ENCODE measurements around the gene BAHCC1.

Gene BAHCC1

DNA sequence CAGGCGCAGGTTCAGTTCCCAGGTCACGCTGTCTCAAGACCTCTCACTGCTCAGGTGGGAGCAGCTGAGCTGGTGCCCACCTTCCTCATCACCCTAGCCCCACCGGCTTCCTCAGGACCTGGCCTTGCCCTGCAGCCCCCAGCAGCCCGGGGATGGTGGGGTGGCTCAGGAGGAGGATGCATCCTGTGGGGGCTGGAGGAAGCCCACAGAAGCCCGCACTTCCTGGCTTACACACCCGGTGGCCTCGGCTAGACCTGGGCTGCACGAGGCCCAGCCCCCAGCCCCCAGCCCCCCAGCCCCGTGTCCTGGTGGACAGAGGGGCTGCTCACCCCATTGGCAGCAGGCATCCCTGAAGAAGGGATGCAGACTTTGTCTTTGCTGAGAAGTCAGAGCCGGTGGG lies 43.4 kb downstream of the BAHCC1 start:
- H3K27me3 ChIP-seq (ENCODE audit: insufficient read depth, insufficient read length), result no peaks in the 10 kb centered on the region
- H3K9ac ChIP-seq (ENCODE audit: insufficient read length, low read depth), result no peak overlapping the region
- H3K4me1 ChIP-seq (ENCODE audit: insufficient read depth, insufficient read length), result peaks cover 37% of the 10 kb centered on the region
- TF ChIP-seq ZNF274 (IDR thresholded peaks at IDR 0.05; ENCODE audit: low read depth, low read length), result no peak
- TF ChIP-seq SUZ12 (IDR thresholded peaks at IDR 0.05; ENCODE audit: extremely low read depth, insufficient read depth, insufficient read length), result no peak
- TF ChIP-seq YY1 (IDR thresholded peaks at IDR 0.05; ENCODE audit: insufficient read depth, insufficient read length), result no peak
- no peak for DNase-seq (ENCODE audit: low read depth, low spot score)
- peaks cover 2% of the 10 kb centered on the region for H3K36me3 ChIP-seq (ENCODE audit: insufficient read depth, insufficient read length, low read length)
- H3K4me3 ChIP-seq (ENCODE audit: insufficient read length, low read depth), result no peak overlapping the region
- H3K9me3 ChIP-seq (ENCODE audit: insufficient read depth, low read length), result no peaks in the 10 kb centered on the region

DNA sequence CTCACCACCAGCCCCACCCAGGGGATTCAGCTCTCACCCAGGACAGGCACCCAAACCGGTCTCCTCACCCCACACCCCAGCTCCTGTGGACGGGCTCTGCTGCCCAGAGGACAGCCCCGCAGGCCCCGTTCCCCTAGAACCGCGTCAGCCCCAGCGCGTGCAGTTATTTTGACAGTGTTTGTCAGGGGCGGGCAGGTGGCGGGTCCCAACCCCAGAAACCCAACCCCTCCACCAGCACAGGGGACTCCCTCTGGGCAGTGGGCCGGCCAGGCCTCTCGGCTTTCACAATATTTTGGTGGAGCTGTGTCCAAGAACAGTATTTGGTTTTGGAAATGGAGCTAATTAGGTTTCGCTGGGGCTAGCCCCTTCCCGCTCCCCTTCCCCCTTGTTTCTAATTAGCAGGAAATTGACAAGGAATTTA lies 44.8 kb downstream of the BAHCC1 start:
- Histone ChIP-seq H3K9ac (ENCODE audit: insufficient read length, low read depth) (no peak overlapping the region), H3K9me3 (ENCODE audit: insufficient read depth, low read length) (no peaks in the 10 kb centered on the region), H3K36me3 (ENCODE audit: insufficient read depth, insufficient read length, low read length) (peaks cover 2% of the 10 kb centered on the region), H3K4me1 (ENCODE audit: insufficient read depth, insufficient read length) (peaks cover 32% of the 10 kb centered on the region), H3K27me3 (ENCODE audit: insufficient read depth, insufficient read length) (no peaks in the 10 kb centered on the region), H3K4me3 (ENCODE audit: insufficient read length, low read depth) (no peak overlapping the region)
- TF ChIP-seq ZNF274 (IDR thresholded peaks at IDR 0.05; ENCODE audit: low read depth, low read length) (no peak), SUZ12 (IDR thresholded peaks at IDR 0.05; ENCODE audit: extremely low read depth, insufficient read depth, insufficient read length) (no peak), YY1 (IDR thresholded peaks at IDR 0.05; ENCODE audit: insufficient read depth, insufficient read length) (no peak)
- DNase-seq (ENCODE audit: low read depth, low spot score), result no peak

DNA sequence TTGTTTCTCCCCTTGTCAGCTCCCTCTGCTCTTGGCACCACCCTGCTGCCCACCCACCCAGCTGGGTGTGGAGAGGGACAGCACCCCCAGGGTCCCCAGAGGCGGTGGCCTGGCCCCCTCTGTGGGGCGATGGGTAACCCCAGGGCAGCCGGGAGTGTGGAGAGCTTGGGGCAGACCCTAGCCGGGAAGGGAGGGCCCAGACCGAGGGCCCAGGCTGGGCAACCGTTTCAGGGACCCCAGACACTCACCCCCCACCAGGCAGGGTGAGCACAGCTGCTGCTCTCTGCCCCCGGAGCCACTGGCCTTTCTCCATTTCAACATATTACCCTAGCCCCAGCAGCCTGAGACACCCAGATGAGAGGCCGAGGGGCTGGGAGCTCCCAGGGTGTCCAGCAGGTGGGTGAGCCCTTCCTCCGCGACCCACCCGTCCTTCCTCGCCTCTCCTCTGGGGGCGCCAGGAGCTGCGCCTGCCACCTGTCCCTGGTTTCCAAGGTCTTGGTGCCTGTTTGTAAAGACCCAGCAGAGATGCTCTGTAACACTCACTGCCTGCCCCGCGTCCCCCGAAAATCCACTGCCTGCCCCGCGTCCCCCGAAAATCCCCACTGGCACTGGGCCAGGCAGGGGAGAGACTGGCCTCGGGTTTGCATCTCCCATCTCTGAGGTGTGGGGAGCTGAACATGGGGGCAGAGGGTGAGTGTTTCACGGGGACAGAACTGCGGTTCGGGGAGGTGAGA lies 45.4 kb downstream of the BAHCC1 start:
- Histone ChIP-seq H3K4me1 (ENCODE audit: insufficient read depth, insufficient read length) (peaks cover 28% of the 10 kb centered on the region), H3K4me3 (ENCODE audit: insufficient read length, low read depth) (no peak overlapping the region), H3K9ac (ENCODE audit: insufficient read length, low read depth) (no peak overlapping the region), H3K27me3 (ENCODE audit: insufficient read depth, insufficient read length) (no peaks in the 10 kb centered on the region), H3K9me3 (ENCODE audit: insufficient read depth, low read length) (no peaks in the 10 kb centered on the region), H3K36me3 (ENCODE audit: insufficient read depth, insufficient read length, low read length) (peaks cover 2% of the 10 kb centered on the region)
- no peak for TF ChIP-seq YY1 (IDR thresholded peaks at IDR 0.05; ENCODE audit: insufficient read depth, insufficient read length)
- TF ChIP-seq SUZ12 (IDR thresholded peaks at IDR 0.05; ENCODE audit: extremely low read depth, insufficient read depth, insufficient read length), result no peak
- no peak for TF ChIP-seq ZNF274 (IDR thresholded peaks at IDR 0.05; ENCODE audit: low read depth, low read length)
- no peak for DNase-seq (ENCODE audit: low read depth, low spot score)

DNA sequence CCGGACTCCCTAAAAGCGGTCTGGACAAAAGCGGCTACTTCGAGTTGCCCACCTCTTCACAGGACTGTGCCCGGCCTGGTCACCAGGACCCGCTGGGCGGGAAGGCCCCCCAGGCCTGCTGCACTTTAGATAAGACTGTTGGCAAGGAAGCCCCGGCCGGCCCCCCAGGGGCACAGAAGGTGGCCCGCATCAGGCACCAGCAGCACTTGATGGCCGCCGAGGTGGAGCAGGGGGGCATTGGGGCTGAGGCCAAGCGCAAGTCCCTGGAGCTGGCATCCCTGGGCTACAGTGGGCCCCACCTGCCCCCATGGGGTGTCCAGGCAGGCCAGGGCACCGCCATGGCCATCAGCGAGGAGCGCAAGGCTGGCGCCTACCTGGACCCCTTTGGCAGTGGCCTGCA lies 47.5 kb downstream of the BAHCC1 start:
- Histone ChIP-seq H3K9ac (ENCODE audit: insufficient read length, low read depth) (no peak overlapping the region), H3K4me3 (ENCODE audit: insufficient read length, low read depth) (no peak overlapping the region), H3K36me3 (ENCODE audit: insufficient read depth, insufficient read length, low read length) (peaks cover 6% of the 10 kb centered on the region), H3K27me3 (ENCODE audit: insufficient read depth, insufficient read length) (no peaks in the 10 kb centered on the region), H3K4me1 (ENCODE audit: insufficient read depth, insufficient read length) (peaks cover 21% of the 10 kb centered on the region), H3K9me3 (ENCODE audit: insufficient read depth, low read length) (no peaks in the 10 kb centered on the region)
- no peak for DNase-seq (ENCODE audit: low read depth, low spot score)
- TF ChIP-seq ZNF274 (IDR thresholded peaks at IDR 0.05; ENCODE audit: low read depth, low read length), result no peak
- TF ChIP-seq YY1 (IDR thresholded peaks at IDR 0.05; ENCODE audit: insufficient read depth, insufficient read length), result no peak
- TF ChIP-seq SUZ12 (IDR thresholded peaks at IDR 0.05; ENCODE audit: extremely low read depth, insufficient read depth, insufficient read length), result no peak

DNA sequence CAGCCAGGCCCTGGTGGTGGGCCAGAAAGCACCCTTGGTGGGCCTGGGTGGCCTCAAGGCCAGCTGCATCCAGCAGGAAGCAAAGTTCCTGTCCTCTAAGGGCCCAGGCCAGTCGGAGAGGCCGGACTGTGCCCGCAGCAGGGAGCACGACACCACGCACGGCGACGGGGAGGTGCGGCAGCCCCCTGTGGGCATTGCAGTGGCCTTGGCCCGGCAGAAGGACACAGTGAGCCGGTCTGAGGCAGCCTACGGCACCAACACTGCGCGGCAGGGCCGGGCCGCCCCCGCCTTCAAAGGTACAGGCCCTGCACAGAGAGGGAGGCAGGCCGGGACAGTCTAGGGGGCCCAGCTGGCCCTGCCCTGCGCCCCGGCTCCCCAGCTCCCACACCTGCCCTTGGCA lies 48.0 kb downstream of the BAHCC1 start:
- no peak for DNase-seq (ENCODE audit: low read depth, low spot score)
- TF ChIP-seq SUZ12 (IDR thresholded peaks at IDR 0.05; ENCODE audit: extremely low read depth, insufficient read depth, insufficient read length), result no peak
- TF ChIP-seq YY1 (IDR thresholded peaks at IDR 0.05; ENCODE audit: insufficient read depth, insufficient read length), result no peak
- no peak for TF ChIP-seq ZNF274 (IDR thresholded peaks at IDR 0.05; ENCODE audit: low read depth, low read length)
- Histone ChIP-seq H3K9me3 (ENCODE audit: insufficient read depth, low read length) (no peaks in the 10 kb centered on the region), H3K9ac (ENCODE audit: insufficient read length, low read depth) (no peak overlapping the region), H3K4me3 (ENCODE audit: insufficient read length, low read depth) (no peak overlapping the region), H3K4me1 (ENCODE audit: insufficient read depth, insufficient read length) (peaks cover 19% of the 10 kb centered on the region), H3K36me3 (ENCODE audit: insufficient read depth, insufficient read length, low read length) (peaks cover 9% of the 10 kb centered on the region), H3K27me3 (ENCODE audit: insufficient read depth, insufficient read length) (no peaks in the 10 kb centered on the region)

DNA sequence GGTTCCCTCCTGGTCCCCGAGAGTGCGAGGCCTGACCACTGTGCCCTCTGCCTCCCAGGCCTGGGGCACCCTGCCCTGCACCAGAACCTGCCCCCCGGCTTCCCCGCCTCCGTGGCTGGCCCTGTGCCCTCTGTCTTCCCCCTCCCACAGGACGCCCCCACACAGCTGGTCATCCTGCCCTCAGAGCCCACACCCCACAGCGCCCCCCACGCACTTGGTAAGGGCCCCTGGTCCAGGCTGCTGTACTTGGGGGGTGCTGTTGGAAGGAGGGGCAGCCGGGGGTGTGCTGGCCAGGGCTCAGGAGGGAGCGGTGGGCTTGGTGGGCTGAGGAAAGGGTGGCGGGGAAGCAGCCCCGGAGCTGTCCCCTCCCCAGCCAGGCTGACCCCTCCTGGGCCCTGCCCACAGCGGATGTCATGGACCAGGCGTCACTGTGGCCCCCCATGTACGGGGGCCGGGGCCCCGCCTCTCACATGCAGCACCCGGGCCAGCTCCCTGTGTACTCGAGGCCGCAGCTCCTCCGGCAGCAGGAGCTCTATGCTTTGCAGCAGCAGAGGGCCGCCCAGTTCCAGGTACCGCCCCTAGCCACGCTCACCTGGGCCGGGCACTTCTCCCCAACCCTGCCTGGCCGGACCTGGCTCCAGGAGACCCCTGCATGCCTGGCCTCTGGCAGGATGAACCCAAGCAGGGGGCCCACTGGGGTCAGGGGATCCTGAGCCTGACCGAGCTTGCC lies 49.5 kb downstream of the BAHCC1 start:
- Histone ChIP-seq H3K9ac (ENCODE audit: insufficient read length, low read depth) (no peak overlapping the region), H3K27me3 (ENCODE audit: insufficient read depth, insufficient read length) (no peaks in the 10 kb centered on the region), H3K4me1 (ENCODE audit: insufficient read depth, insufficient read length) (peaks cover 18% of the 10 kb centered on the region), H3K9me3 (ENCODE audit: insufficient read depth, low read length) (no peaks in the 10 kb centered on the region), H3K36me3 (ENCODE audit: insufficient read depth, insufficient read length, low read length) (peaks cover 9% of the 10 kb centered on the region), H3K4me3 (ENCODE audit: insufficient read length, low read depth) (no peak overlapping the region)
- DNase-seq (ENCODE audit: low read depth, low spot score), result no peak
- no peak for TF ChIP-seq SUZ12 (IDR thresholded peaks at IDR 0.05; ENCODE audit: extremely low read depth, insufficient read depth, insufficient read length)

DNA sequence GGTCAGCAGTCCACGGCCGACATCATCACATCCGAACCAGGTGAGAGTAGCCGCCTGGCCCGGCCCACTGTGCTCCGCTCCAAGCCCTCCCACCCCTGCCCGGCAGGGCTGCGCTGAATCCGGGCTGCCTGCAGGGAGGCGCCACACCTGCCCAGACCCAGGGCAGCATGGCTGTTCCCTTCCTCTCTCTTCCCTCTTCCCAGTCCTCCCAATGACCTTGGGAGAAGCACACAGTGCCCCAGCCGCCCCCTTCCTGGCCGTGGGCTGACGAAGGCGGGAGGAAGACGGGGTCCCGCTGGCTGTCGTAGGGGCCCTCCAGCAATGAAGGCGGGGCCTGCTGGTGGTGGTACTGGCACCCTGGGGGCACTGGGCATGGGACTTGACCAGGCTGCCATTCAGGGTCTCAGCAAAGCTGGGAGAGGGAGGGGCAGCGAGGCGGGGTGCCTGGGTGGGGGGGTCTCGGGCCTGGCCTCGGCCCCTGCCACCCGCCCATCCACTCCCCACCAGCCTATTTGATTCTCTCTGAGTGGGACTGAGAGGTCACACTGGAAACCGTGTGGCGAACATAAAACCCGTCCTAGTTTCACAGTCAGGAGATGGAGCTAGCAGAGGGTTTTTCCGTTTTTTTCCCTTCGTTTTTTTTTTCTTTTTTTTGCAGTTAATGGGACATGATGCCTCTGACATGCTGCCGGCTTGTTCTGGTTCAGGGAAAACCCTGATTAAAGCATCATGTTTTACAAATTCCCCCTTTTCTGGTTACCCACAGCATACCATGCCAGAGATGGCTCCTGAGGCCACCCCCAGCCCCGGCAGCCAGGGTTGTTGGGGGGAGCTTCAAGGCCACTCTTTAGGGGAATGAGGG lies 50.6 kb downstream of the BAHCC1 start:
- Histone ChIP-seq H3K27me3 (ENCODE audit: insufficient read depth, insufficient read length) (no peaks in the 10 kb centered on the region), H3K4me3 (ENCODE audit: insufficient read length, low read depth) (no peak overlapping the region), H3K9me3 (ENCODE audit: insufficient read depth, low read length) (no peaks in the 10 kb centered on the region), H3K36me3 (ENCODE audit: insufficient read depth, insufficient read length, low read length) (peaks cover 9% of the 10 kb centered on the region), H3K4me1 (ENCODE audit: insufficient read depth, insufficient read length) (peaks cover 9% of the 10 kb centered on the region), H3K9ac (ENCODE audit: insufficient read length, low read depth) (no peak overlapping the region)
- no peak for TF ChIP-seq YY1 (IDR thresholded peaks at IDR 0.05; ENCODE audit: insufficient read depth, insufficient read length)
- no peak for TF ChIP-seq ZNF274 (IDR thresholded peaks at IDR 0.05; ENCODE audit: low read depth, low read length)
- TF ChIP-seq SUZ12 (IDR thresholded peaks at IDR 0.05; ENCODE audit: extremely low read depth, insufficient read depth, insufficient read length), result no peak
- DNase-seq (ENCODE audit: low read depth, low spot score), result no peak

All from NT2/D1 (cell line).